Measurements from ENCODE around the gene ISG20.

DNA sequence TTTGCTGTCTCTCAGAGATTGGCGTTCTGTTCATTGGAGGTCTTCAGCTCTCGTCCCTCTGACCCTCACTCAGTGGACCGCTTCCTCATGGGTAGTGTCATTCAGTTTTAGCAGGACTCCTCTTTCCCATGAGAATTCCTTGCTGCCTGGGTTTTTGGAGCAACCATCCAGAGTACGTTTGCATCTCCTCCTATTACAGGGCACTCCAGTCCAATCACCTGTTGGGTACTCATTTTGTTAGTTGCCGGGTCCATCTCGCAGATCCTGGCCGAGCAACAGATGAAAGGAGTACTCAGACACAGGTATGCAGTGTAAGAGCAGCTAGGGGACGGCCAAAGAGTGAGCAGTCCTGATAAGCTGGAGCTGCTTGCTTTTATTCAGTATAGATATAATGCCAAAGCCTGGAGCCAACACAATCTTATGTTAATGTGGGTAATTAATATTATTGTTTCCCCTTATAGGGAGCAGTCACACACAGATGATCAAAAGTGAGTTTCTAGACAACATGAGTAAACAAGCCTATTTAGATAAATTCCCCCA lies 49.6 kb downstream of the ISG20 start:
- TF ChIP-seq TAF1 (IDR thresholded peaks at IDR 0.05; ENCODE audit: borderline replicate concordance, low read depth, low read length) (no peak), POLR2A (IDR thresholded peaks at IDR 0.05; ENCODE audit: low read depth, low read length) (no peak), POLR2AphosphoS5 (IDR thresholded peaks at IDR 0.05; ENCODE audit: low read depth, low read length) (no peak)

All from GM12892 (cell line).